ENCODE measurements around the gene PTPRD. TPM values are rescaled to one million over a fixed set of nuclear protein-coding genes. Genes with fewer than 3 reads are reported as not detected.

Gene PTPRD
- total and polyA plus RNA-seq, 9 of the 15 experiments (the other 6 are each of a cell fraction or from before 2014, with no cell fraction given), result 0.11 TPM; not detected in 8

- in situ Hi-C loops (cut with MboI) (no loop called here), intact Hi-C loops (cut with micrococcal nuclease) (no loop called here)
- TF ChIP-seq NR2C2 (CRISPR knock-in tag; IDR thresholded peaks at IDR 0.05) (no peak), NR2C2 (tag; IDR thresholded peaks at IDR 0.05) (no peak), BACH1 (tag; IDR thresholded peaks at IDR 0.05) (no peak), MAX (CRISPR knock-in tag; IDR thresholded peaks at IDR 0.05) (no peak), CBX1 (IDR thresholded peaks at IDR 0.05; ENCODE audit: low read depth) (no peak), ZNF707 (CRISPR knock-in tag; conservative IDR thresholded peaks at IDR 0.05) (no peak), ZNF507 (tag; conservative IDR thresholded peaks at IDR 0.05) (no peak), PURB (CRISPR knock-in tag; IDR thresholded peaks at IDR 0.05; ENCODE audit: low read depth) (no peak), DIDO1 (tag; IDR thresholded peaks at IDR 0.05; ENCODE audit: low read depth) (no peak), NFRKB (IDR thresholded peaks at IDR 0.05; ENCODE audit: low read depth) (no peak), TOE1 (IDR thresholded peaks at IDR 0.05; ENCODE audit: borderline replicate concordance) (no peak), TOE1 (CRISPR knock-in tag; IDR thresholded peaks at IDR 0.05; ENCODE audit: borderline replicate concordance, low read depth) (no peak), HEY1 (CRISPR knock-in tag; IDR thresholded peaks at IDR 0.05; ENCODE audit: borderline replicate concordance) (no peak), PCBP2 (IDR thresholded peaks at IDR 0.05; ENCODE audit: low read depth, low read length, poor library complexity, severe bottlenecking) (no peak)
- TF ChIP-seq, protein P1, sequence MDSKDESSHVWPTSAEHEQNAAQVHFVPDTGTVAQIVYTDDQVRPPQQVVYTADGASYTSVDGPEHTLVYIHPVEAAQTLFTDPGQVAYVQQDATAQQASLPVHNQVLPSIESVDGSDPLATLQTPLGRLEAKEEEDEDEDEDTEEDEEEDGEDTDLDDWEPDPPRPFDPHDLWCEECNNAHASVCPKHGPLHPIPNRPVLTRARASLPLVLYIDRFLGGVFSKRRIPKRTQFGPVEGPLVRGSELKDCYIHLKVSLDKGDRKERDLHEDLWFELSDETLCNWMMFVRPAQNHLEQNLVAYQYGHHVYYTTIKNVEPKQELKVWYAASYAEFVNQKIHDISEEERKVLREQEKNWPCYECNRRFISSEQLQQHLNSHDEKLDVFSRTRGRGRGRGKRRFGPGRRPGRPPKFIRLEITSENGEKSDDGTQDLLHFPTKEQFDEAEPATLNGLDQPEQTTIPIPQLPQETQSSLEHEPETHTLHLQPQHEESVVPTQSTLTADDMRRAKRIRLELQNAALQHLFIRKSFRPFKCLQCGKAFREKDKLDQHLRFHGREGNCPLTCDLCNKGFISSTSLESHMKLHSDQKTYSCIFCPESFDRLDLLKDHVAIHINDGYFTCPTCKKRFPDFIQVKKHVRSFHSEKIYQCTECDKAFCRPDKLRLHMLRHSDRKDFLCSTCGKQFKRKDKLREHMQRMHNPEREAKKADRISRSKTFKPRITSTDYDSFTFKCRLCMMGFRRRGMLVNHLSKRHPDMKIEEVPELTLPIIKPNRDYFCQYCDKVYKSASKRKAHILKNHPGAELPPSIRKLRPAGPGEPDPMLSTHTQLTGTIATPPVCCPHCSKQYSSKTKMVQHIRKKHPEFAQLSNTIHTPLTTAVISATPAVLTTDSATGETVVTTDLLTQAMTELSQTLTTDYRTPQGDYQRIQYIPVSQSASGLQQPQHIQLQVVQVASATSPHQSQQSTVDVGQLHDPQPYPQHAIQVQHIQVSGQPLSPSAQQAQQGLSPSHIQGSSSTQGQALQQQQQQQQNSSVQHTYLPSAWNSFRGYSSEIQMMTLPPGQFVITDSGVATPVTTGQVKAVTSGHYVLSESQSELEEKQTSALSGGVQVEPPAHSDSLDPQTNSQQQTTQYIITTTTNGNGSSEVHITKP (IDR thresholded peaks at IDR 0.05; ENCODE audit: partially characterized antibody), result no peak
- Histone ChIP-seq H4K20me1 (replicated peaks; ENCODE audit: control insufficient read depth, insufficient read depth, low read length) (no peaks in the 10 kb centered on the region), H3K4me3 (no peak overlapping the region), H3K27ac (ENCODE audit: extremely low read depth, low read depth, low read length) (no peak overlapping the region), H3K4me1 (replicated peaks in 1 of 2; ENCODE audit: control insufficient read depth in 2 of 2, insufficient read depth in 2 of 2, low read length in 2 of 2) (no peaks in the 10 kb centered on the region), H3K9me3 (replicated peaks; ENCODE audit: control insufficient read depth, insufficient read depth, low read depth, low read length) (no peaks in the 10 kb centered on the region), H3K4me2 (ENCODE audit: insufficient read depth, low read length) (no peak overlapping the region), H3K36me3 (ENCODE audit: control insufficient read depth, insufficient read depth, low read length) (no peaks in the 10 kb centered on the region), H3K9ac (ENCODE audit: insufficient read depth in 1 of 2, low read depth in 2 of 2, low read length in 2 of 2) (no peak overlapping the region), H2AFZ (ENCODE audit: low read depth, low read length) (no peak overlapping the region), H3K79me2 (ENCODE audit: control insufficient read depth, insufficient read depth, low read length) (no peaks in the 10 kb centered on the region), H3K9me1 (ENCODE audit: control insufficient read depth, insufficient read depth, low read length) (no peaks in the 10 kb centered on the region), H3K27me3 (ENCODE audit: control insufficient read depth in 2 of 2, insufficient read depth in 2 of 2, low read length in 2 of 2) (no peaks in the 10 kb centered on the region)
- POLR2A ChIA-PET, result no interaction called here
- ATAC-seq (no peak), FAIRE-seq (no peak), DNase-seq (ENCODE audit: extremely low read depth in 1 of 4, low spot score in 3 of 4) (no peak)
- WGBS (ENCODE audit: insufficient coverage, low coverage, missing lambda C conversion rate), result 7% methylated on average over 2 of the region's 3 CpGs
- BruUV-seq (replicated peaks), result no TSS peak
- CTCF ChIA-PET (ENCODE audit: low intra/inter-chr PET ratio), result no interaction called here
These were observed 1777.5 kb downstream of the PTPRD start for GRCh38 chr9:8835291-8835690.
